GM21737 (cell line): Measurements from ENCODE around the gene ERC1.
"Not testable (repeated sequence)": the region's sequence is repeated elsewhere in the genome, so short reads cannot be mapped to it uniquely, and the experiment has no call there.

Source experiments
- ATAC-seq: cut with Tn5 transposase; IDR thresholded peaks from one replicate; pipeline ENCODE4 v1.9.1; 2021; ENCODE audit warnings: mild to moderate bottlenecking, moderate library complexity; ENCODE audit not compliant: unreplicated experiment

Gene ERC1

GRCh38 chr12:981176-981828, 9.7 kb upstream of the ERC1 start:
- ATAC-seq, result no peak

- no peak for ATAC-seq
These were observed 9.1 kb upstream of the ERC1 start for GRCh38 chr12:981961-982360.

DNA sequence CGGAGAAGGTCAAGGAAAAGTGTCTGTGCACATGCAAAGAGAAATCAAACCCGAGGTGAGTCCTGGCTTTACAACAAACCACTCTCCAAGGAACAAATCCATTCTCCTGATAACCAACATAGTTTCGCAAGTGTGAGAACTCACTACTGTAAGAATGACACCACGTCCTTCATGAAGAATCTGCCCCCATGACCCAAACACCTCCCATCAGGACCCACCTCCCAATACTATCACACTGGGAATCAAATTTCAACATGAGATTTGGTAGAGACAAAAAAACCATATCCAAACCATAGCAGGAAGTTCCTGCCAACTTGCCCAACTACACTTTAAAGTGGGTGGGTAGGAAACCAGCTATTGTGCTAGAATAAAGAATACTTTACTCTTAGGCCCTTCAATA, 2.4 kb upstream of the ERC1 start:
- no peak for ATAC-seq

DNA sequence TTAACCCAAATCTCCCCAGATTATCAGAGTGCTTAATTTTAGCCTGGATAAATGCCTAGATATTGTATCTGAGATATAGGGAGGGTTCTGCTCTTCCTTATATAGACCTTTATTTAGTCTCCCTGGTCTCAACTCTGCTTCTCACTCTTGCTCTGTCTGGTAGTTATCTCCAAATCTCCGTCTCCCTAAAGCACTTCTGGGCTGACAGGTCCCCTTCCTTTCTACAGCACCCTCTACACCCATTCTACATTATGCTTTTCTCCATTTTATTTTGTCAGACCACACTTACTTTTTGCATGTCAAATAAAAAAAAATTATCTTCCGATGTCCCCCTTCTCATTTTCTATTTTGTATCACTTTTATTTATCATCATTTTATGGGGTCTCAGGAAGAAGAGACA, 2.0 kb upstream of the ERC1 start:
- ATAC-seq, result no peak

GRCh38 chr12:989751-990660, 1.0 kb upstream of the ERC1 start:
- ATAC-seq, result peak; percentile 16

DNA sequence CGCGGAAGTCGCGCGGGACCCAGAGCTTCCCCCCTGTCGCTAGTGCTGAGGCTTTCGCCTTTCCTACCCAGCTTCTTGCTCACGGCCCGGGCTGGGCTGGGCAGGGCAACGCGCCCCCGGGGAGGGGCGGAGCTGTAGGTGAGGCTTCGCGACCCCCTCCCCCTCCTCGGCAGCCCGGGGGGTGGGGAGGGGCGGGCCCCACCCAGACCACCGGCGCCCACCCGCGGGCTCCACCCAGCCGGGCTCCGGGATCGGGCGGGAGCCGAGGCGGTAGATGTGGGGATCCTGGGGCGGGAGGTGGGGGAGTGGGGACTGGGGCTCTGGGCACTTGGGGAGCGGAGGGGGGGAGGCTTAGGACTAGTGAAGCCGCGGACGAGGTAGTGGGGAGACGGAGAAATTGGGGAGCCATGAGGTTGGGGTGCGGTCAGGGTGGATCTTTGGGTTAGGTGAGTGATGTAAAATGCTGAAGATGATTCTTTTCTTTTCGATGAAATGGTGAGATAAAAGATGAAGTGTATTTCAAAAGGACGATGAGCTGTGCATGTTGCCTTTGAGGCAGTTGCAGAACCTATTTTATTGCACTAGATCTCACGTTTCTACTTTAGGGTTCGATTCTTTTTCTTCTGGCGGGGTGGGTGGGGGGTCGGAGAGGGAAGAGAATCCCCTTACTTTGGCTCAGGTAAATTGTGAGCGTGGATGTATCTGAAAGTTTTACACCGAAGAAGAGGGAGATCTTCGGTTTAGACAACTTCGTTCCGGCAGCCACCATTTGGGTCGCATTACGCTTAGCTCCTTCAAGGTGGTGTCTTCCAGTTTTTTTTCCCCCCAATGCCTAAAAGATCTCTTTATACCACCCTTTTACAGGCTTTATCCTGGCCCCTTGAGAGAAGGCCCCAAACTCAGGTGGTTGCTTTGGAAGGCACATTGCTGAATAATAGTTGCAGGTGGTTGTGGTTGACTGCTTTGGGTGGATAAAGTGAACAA, 619 bp downstream of the ERC1 start:
- peak; percentile 28 for ATAC-seq

DNA sequence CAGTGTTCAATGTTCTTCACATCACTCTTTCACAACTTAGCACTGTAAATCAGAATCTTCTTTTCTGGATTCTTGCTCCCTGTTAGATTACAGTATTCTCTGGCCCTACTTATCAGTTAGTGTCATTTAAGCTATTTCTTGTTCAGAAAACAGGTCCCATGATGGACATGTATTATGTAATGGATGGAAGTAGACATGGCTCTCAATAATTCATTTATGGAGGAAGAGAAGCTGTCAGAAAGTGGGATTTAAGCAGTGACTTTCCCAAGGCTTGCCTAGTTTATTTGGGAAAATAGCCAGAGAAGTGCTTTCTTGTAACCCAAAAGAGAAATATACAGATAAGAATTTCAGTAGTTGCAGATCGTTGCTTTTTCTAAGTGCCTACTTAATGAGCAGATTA, 1.6 kb downstream of the ERC1 start:
- ATAC-seq, result no peak

DNA sequence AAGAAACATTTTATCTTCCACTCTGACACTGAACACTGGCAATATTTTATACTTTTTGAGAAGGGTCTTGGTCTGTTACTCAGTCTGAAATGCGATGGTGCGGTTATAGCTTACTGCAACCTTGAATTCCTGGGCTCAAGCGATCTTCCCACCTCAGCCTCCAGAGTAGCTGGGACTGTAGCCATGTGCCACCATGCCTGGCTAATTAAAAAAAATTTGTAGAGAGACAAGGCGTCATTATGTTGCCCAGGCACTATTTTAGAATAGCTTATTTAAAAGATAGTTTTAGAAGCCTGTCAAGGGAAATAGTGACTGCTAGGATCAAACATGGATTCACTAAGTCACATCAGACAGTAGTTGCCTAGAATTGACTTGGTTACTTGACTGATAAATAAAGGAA, 5.9 kb downstream of the ERC1 start:
- ATAC-seq, result no peak

DNA sequence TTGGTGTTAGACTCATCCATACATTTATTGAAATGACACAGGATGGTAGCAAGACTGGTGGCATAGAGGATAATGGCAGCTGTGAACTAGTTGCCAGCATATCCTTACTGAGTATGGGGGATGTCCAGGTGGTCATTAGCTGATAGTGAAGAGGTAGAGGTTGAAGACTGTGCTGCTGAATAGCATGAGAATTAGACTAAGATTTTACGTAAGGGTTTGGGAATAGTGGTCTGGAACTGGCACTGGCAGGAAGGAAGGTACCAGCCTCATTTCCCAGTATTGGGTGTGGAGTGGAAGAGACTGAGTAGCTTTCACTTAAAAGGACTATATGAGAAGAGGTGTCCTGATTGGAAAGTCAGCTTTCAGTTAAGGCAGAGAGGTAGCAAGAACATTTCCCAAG, 6.5 kb downstream of the ERC1 start:
- no peak for ATAC-seq

DNA sequence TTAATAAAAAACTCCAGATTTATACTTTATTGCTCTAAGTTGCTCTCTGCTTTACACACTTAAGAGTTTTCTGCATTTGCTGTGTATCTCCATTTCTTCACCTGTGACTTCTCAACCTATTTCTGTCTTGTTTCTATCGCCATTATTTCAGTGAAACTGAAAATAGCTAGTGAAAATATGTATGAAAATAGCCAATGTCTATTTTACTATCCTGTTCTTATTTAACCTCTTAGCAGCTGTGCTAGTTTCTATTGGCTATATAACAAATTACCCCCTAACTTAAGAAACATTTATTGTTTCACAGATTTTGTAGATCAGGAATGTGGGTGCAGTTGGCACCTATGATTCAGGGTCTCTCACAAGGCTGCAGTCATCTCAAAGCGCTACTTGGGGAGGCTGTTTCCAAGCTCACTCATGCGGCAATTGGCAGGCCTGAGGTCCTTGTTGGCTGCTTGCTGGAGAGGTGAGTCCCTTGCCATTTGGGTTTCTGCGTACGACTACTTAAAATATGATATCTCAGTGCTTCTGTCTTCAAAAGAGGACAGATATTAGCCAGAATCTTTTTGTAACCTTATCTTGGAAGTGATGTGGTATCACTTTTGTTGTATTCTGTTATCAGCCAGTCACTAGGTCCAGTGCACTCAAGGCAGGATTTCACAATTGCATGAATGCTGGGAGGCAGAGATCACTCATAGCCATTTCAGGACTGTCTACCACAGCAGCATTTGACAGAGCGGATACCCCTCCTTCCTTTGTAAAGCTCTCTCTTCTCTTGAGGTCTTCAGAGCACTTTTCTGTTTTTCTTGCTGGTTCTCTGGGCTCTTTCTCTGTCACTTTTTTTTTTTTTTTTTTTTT, 7.2 kb downstream of the ERC1 start:
- ATAC-seq, result peak; percentile 60

GRCh38 chr12:999736-1000135, 8.7 kb downstream of the ERC1 start:
- not testable (repeated sequence) for ATAC-seq

GRCh38 chr12:1001507-1001906, 10.5 kb downstream of the ERC1 start:
- ATAC-seq, result no peak

GRCh38 chr12:1003600-1004271, 12.7 kb downstream of the ERC1 start:
- ATAC-seq, result no peak

- ATAC-seq, result no peak
These were observed 15.2 kb downstream of the ERC1 start for GRCh38 chr12:1006255-1006654.

DNA sequence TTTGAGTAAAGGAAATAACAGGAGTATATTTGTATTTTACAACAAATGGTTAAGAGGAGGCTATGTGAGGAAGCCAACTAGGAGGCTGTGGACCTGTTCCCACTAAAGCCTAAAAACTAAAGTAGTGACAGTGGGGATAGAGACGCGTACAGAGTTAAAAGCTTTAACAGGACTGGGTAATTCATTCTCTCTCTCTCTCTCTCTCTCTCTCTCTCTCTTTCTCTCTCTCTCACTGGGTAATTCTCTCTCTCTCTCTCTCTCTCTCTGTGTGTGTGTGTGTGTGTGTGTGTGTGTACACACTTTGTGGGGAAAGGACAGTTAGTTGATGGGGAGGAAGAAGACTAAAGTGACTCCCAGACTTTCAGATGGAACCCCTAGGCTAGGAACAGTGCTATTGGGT, 16.3 kb downstream of the ERC1 start:
- ATAC-seq, result no peak

GRCh38 chr12:1007994-1008393, 17.0 kb downstream of the ERC1 start:
- ATAC-seq, result no peak

DNA sequence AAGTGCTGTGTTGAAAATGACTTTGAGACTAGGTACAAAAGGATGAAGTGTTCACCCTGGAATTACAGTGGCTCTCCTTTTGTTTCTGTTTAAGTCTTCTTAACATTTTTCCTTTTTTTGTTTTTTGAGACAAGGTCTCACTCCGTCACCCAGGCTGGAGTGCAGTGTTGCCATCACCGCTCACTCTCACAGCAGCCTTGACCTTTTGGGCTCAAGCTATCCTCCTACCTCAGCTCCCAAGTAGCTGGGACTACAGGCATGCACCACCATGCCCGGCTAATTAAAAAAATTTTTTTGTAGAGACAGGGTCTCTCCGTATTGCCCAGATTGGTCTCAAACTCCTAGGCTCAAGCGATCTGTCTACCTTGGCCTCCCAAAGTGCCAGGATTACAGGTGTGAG, 20.1 kb downstream of the ERC1 start:
- ATAC-seq, result no peak

DNA sequence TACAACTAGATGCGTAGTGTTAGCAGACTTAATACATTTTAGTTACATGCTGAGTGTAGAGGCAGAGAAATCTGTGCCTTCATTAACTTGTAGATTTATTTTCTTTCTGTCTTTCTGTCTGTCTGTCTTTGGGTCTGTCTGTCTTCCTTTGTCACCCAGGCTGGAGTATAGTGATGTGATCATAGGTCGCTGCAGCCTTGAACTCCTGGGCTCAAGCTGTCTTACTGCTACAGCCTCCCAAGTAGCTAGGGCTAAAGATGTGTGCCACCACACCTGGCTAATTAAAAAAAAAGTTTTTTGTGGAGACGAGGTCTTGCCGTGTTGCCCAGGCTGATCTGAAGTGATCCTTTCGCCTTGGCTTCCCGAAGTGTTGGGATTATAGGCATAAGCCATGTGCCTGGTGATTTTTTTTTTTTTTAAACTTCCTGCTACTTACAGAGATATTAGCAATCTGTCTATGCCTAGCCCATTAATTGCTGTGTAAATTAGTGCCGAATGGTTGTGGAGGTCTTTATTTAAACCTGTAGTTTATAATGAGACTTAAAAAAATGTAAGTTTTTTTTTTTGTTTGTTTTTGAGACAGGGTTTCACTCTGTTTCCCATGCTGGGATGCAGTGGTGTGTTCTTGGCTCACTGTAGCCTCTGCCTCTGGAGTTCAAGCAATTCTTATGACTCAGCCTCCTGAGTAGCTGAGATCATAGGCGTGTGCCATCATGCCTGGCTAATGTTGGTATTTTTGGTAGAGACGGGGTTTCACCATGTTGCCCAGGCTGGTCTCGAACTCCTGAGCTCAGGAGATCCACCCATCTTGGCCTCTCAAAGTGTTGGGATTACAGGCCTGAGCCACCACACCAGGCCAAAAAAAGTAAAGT, 22.8 kb downstream of the ERC1 start:
- ATAC-seq, result no peak

DNA sequence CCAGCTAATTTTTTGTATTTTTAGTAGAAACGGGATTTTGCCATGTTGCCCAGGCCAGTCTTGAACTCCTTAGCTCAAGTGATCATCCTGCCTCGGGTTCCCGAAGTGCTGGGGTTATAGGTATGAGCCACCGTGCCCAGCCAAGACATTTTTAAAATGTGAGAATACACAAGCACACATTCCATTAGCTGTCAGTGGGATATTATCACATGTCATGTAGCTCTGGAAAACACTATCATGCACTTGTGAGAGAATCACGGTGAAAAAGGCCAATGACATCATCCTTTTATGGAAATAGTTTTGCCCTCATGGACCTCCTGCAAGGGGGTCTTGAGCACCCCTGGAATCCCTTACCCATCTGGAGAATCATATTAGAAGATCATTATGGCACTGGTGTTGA, 28.3 kb downstream of the ERC1 start:
- no peak for ATAC-seq
